HEK293 (cell line): Measurements from ENCODE around the gene ZG16.
"Not testable (repeated sequence)": the region's sequence is repeated elsewhere in the genome, so short reads cannot be mapped to it uniquely, and the experiment has no call there.

Experiments
- CTCF ChIA-PET: fragments of 350-600 bp; formaldehyde crosslinking; extraction: SDS; loops from one replicate; lab custom pipeline; 2021; ENCODE audit warnings: antibody characterized with exemption; lab: Yijun Ruan, JAX
- POLR2A ChIA-PET: fragments of 300-600 bp; formaldehyde crosslinking; extraction: SDS; loops from one replicate; lab custom pipeline; 2020; ENCODE audit warnings: antibody characterized with exemption, inconsistent platforms; lab: Yijun Ruan, JAX
- H3K27ac ChIP-seq: fragments of 200-500 bp; sonication (Bioruptor generic); 2 replicates; pipeline ENCODE4 v1.5.1; 2014; ENCODE audit warnings: low read depth, low read length, control low read depth, inconsistent platforms; ENCODE audit errors: extremely low read depth
- H3K36me3 ChIP-seq, 2 experiments: fragments of 200-500 bp in 1 of 2; sonication (Bioruptor generic) in 1 of 2; 1 replicate in 1 of 2; 2 replicates in 1 of 2; pipeline ENCODE4 v1.5.1; 2014 to 2017; ENCODE audit warnings: inconsistent platforms in 2 of 2, low read length in 2 of 2; ENCODE audit not compliant: control insufficient read depth in 2 of 2, insufficient read depth in 1 of 2
- H3K4me1 ChIP-seq: fragments of 200-500 bp; sonication (Bioruptor generic); 2 replicates; pipeline ENCODE4 v1.5.1; 2014; ENCODE audit warnings: mild to moderate bottlenecking, low read length, inconsistent platforms; ENCODE audit not compliant: control insufficient read depth, insufficient read depth
- H3K4me3 ChIP-seq: 2 replicates; pipeline ENCODE4 v1.5.1; 2011; ENCODE audit warnings: low read depth, mild to moderate bottlenecking, control low read depth, low read length, moderate library complexity
- H3K9me3 ChIP-seq: fragments of 200-500 bp; sonication (Bioruptor generic); 2 replicates; pipeline ENCODE4 v1.5.1; 2014; ENCODE audit warnings: low read depth, low read length, inconsistent platforms; ENCODE audit not compliant: control insufficient read depth, insufficient read depth
- AEBP2 ChIP-seq: fragments of 450-650 bp; formaldehyde crosslinking; IDR thresholded peaks from 2 replicates; pipeline ENCODE4 v1.5.1; 2016; ENCODE audit warnings: missing biosample characterization, missing genetic modification characterization, borderline replicate concordance
- SETDB1 ChIP-seq: IDR thresholded peaks from one replicate; pipeline ENCODE4 v1.6.1; 2017; ENCODE audit warnings: mild to moderate bottlenecking, low read length, moderate library complexity, mixed read lengths; ENCODE audit not compliant: insufficient read length
- ZBTB17 ChIP-seq: fragments of 450-650 bp; formaldehyde crosslinking; IDR thresholded peaks from 2 replicates; pipeline ENCODE4 v1.5.1; 2016; ENCODE audit warnings: missing biosample characterization, missing genetic modification characterization
- ZEB2 ChIP-seq: fragments of 450-650 bp; formaldehyde crosslinking; IDR thresholded peaks from 2 replicates; pipeline ENCODE4 v1.5.1; 2016; ENCODE audit warnings: missing biosample characterization, missing genetic modification characterization
- ZNF121 ChIP-seq: fragments of 450-650 bp; formaldehyde crosslinking; IDR thresholded peaks from 2 replicates; pipeline ENCODE4 v1.5.1; 2016; ENCODE audit warnings: missing biosample characterization, missing genetic modification characterization
- ZNF169 ChIP-seq: fragments of 450-650 bp; formaldehyde crosslinking; IDR thresholded peaks from 2 replicates; pipeline ENCODE4 v1.5.1; 2016; ENCODE audit warnings: missing biosample characterization, missing genetic modification characterization
- ZNF23 ChIP-seq: fragments of 450-650 bp; formaldehyde crosslinking; IDR thresholded peaks from 2 replicates; pipeline ENCODE4 v1.5.1; 2016; ENCODE audit warnings: missing biosample characterization, missing genetic modification characterization, borderline replicate concordance
- ZNF239 ChIP-seq: fragments of 450-650 bp; formaldehyde crosslinking; IDR thresholded peaks from 2 replicates; pipeline ENCODE4 v1.5.1; 2016; ENCODE audit warnings: missing biosample characterization, missing genetic modification characterization
- ZNF366 ChIP-seq: fragments of 450-650 bp; formaldehyde crosslinking; conservative IDR thresholded peaks from 2 replicates; pipeline ENCODE4 v1.5.1; 2016; ENCODE audit warnings: missing biosample characterization, missing genetic modification characterization
- ZNF530 ChIP-seq: fragments of 450-650 bp; formaldehyde crosslinking; IDR thresholded peaks from 2 replicates; pipeline ENCODE4 v1.5.1; 2016; ENCODE audit warnings: low read depth, missing biosample characterization, missing genetic modification characterization
- ZNF600 ChIP-seq: fragments of 450-650 bp; formaldehyde crosslinking; IDR thresholded peaks from 2 replicates; pipeline ENCODE4 v1.5.1; 2016; ENCODE audit warnings: missing biosample characterization, missing genetic modification characterization
- ZNF610 ChIP-seq: fragments of 450-650 bp; formaldehyde crosslinking; IDR thresholded peaks from 2 replicates; pipeline ENCODE4 v1.5.1; 2016; ENCODE audit warnings: missing biosample characterization, missing genetic modification characterization, borderline replicate concordance
- ZNF664 ChIP-seq: fragments of 450-650 bp; formaldehyde crosslinking; IDR thresholded peaks from 2 replicates; pipeline ENCODE4 v1.5.1; 2016; ENCODE audit warnings: missing biosample characterization, missing genetic modification characterization
- ZNF747 ChIP-seq: fragments of 450-650 bp; formaldehyde crosslinking; IDR thresholded peaks from 2 replicates; pipeline ENCODE4 v1.5.1; 2016; ENCODE audit warnings: missing biosample characterization, missing genetic modification characterization
- ZNF791 ChIP-seq: fragments of 450-650 bp; formaldehyde crosslinking; IDR thresholded peaks from 2 replicates; pipeline ENCODE4 v1.5.1; 2016; ENCODE audit warnings: missing biosample characterization, missing genetic modification characterization

ZG16 gene

GRCh38 chr16:29738514-29738913 lies 39.5 kb upstream of the ZG16 start:
- POLR2A ChIA-PET, result no interaction called here
- CTCF ChIA-PET, result interaction anchor here (0.6 to 1.4 kb wide), 4 partner anchors 9 to 788 kb away, joined by 4 to 10 read pairs (median 4); partner anchors contain the start of gene NFATC2IP

GRCh38 chr16:29739927-29740629 lies 38.0 kb upstream of the ZG16 start:
- CTCF ChIA-PET, result interaction anchor here (0.7 to 1.4 kb wide), 2 partner anchors 11 to 49 kb away, joined by 3 to 10 read pairs; no protein-coding TSS in a partner anchor
- peak; percentile 96 for TF ChIP-seq ZBTB17 (tag by site-specific recombination)
- TF ChIP-seq ZNF366, result peak; percentile 97

More at GRCh38 chr16:29738514-29738913, 39.5 kb upstream of the ZG16 start:
- H3K4me3 ChIP-seq, result no peak overlapping the region
- no peak overlapping the region for H3K27ac ChIP-seq
- no peaks in the 10 kb centered on the region for H3K4me1 ChIP-seq
- TF ChIP-seq ZNF664 (no peak), ZNF610 (tag by site-specific recombination) (no peak), SETDB1 (peak; percentile 34), ZNF791 (no peak), ZNF169 (no peak), ZNF23 (tag by site-specific recombination) (no peak)
- no peaks in the 10 kb centered on the region for H3K36me3 ChIP-seq
- H3K9me3 ChIP-seq, result no peaks in the 10 kb centered on the region

GRCh38 chr16:29740630-29741015 lies 37.4 kb upstream of the ZG16 start:
- H3K27ac ChIP-seq, H3K36me3 ChIP-seq, H3K9me3 ChIP-seq, POLR2A ChIA-PET, H3K4me1 ChIP-seq, H3K4me3 ChIP-seq: not testable (repeated sequence)
- TF ChIP-seq ZNF530 (tag by site-specific recombination), result peak; percentile 43; the same call in 1 of the 2 replicates
- CTCF ChIA-PET, result interaction anchor here (1.4 kb wide), 1 partner anchor 10 kb away, joined by 5 read pairs; no protein-coding TSS in a partner anchor

More at GRCh38 chr16:29739927-29740629, 38.0 kb upstream of the ZG16 start:
- H3K27ac ChIP-seq, POLR2A ChIA-PET, H3K4me1 ChIP-seq, H3K36me3 ChIP-seq, H3K9me3 ChIP-seq, H3K4me3 ChIP-seq: not testable (repeated sequence)

GRCh38 chr16:29742683-29743275 lies 35.3 kb upstream of the ZG16 start:
- POLR2A ChIA-PET, result interaction anchor here (0.7 kb wide), 1 partner anchor 63 kb away, joined by 3 read pairs; no protein-coding TSS in a partner anchor
- no peak for TF ChIP-seq ZNF747 (tag by site-specific recombination)
- no peak for TF ChIP-seq ZNF169
- no peak for TF ChIP-seq AEBP2
- no peak for TF ChIP-seq ZNF600 (tag by site-specific recombination)
- TF ChIP-seq ZNF239 (tag by site-specific recombination), result no peak
- no peak for TF ChIP-seq ZEB2 (tag by site-specific recombination)
- TF ChIP-seq ZNF121 (tag by site-specific recombination), result peak; percentile 64
- Histone ChIP-seq H3K4me1 (no peaks in the 10 kb centered on the region), H3K36me3 (no peaks in the 10 kb centered on the region), H3K27ac (no peak overlapping the region), H3K9me3 (no peaks in the 10 kb centered on the region), H3K4me3 (no peak overlapping the region)
- CTCF ChIA-PET, result interaction anchor here (1.6 kb wide), 1 partner anchor 13 kb away, joined by 8 read pairs; no protein-coding TSS in a partner anchor
